Brain pericyte (primary cell): ENCODE measurements around the gene FOXE1.

Experiments
- DNase-seq: peaks from one replicate; pipeline ENCODE4 v3.0.0-alpha.2; 2012; ENCODE audit warnings: low read depth, low spot score

The FOXE1 gene

GRCh38 chr9:97848480-97849237, 4.4 kb upstream of the FOXE1 start:
- DNase-seq = no peak

GRCh38 chr9:97849980-97850379, 3.0 kb upstream of the FOXE1 start:
- no peak for DNase-seq

- no peak for DNase-seq
These were observed 2.1 kb upstream of the FOXE1 start for GRCh38 chr9:97850746-97851445.

GRCh38 chr9:97851446-97851883, 1.6 kb upstream of the FOXE1 start:
- no peak for DNase-seq

GRCh38 chr9:97852001-97852398, 1.0 kb upstream of the FOXE1 start:
- no peak for DNase-seq

GRCh38 chr9:97852399-97853055, 499 bp upstream of the FOXE1 start:
- DNase-seq = no peak

GRCh38 chr9:97853844-97854695, 1.0 kb downstream of the FOXE1 start:
- no peak for DNase-seq

GRCh38 chr9:97854696-97855485, 1.9 kb downstream of the FOXE1 start:
- no peak for DNase-seq

GRCh38 chr9:97855486-97855875, 2.5 kb downstream of the FOXE1 start:
- DNase-seq = no peak

- no peak for DNase-seq
These were observed 2.9 kb downstream of the FOXE1 start for GRCh38 chr9:97855899-97856298.

GRCh38 chr9:97856857-97857605, 4.0 kb downstream of the FOXE1 start:
- no peak for DNase-seq

GRCh38 chr9:97857606-97858392, 4.8 kb downstream of the FOXE1 start:
- no peak for DNase-seq

GRCh38 chr9:97858393-97858713, 5.3 kb downstream of the FOXE1 start:
- no peak for DNase-seq

GRCh38 chr9:97858826-97859225, 5.8 kb downstream of the FOXE1 start:
- no peak for DNase-seq

GRCh38 chr9:97859346-97859745, 6.3 kb downstream of the FOXE1 start:
- DNase-seq = no peak

- no peak for DNase-seq
These were observed 7.6 kb downstream of the FOXE1 start for GRCh38 chr9:97860451-97861147.

- DNase-seq = no peak
These were observed 8.1 kb downstream of the FOXE1 start for GRCh38 chr9:97861148-97861475.

GRCh38 chr9:97863314-97863713, 10.3 kb downstream of the FOXE1 start:
- DNase-seq = no peak

- DNase-seq = no peak
These were observed 11.4 kb downstream of the FOXE1 start for GRCh38 chr9:97864396-97864795.
